K562 (cell line): ENCODE results near the gene USP10. TPM values are rescaled to one million over a fixed set of nuclear protein-coding genes. Genes with fewer than 3 reads are reported as not detected.

Source experiments
- ATAC-seq: fragments of 200-7000 bp; cut with Tn5 transposase; 3 replicates; pipeline ENCODE4 v1.9.1; 2020; ENCODE audit warnings: moderate library complexity
- BruUV-seq: library from RNA; stranded (reverse); fragments of 400-500 nt; replicated peaks from 2 replicates; lab custom pipeline; 2021; lab: Mats Ljungman, UMichigan
- CTCF ChIA-PET: fragments of 300-600 bp; formaldehyde crosslinking; extraction: SDS; loops from one replicate; lab custom pipeline; 2021; ENCODE audit warnings: low intra/inter-chr PET ratio; lab: Yijun Ruan, JAX
- POLR2A ChIA-PET: fragments of 300-600, 350-650 bp; sonication (Branson Sonifier 250); formaldehyde crosslinking; extraction: SDS; loops from one replicate; lab custom pipeline; 2021; ENCODE audit warnings: antibody characterized with exemption, inconsistent platforms; lab: Yijun Ruan, JAX
- DNase-seq, 4 experiments: peaks; one replicate each; pipeline versions ENCODE4 v3.0.0 to v3.0.0-alpha.2; 2011 to 2018; ENCODE audit warnings: low spot score in 3 of 4, mixed read lengths in 3 of 4; ENCODE audit errors: extremely low read depth in 1 of 4
- FAIRE-seq: peaks from 2 replicates; lab custom pipeline; 2011; peaks lifted over from hg19 to GRCh38; lab: Jason Lieb, UNC
- H2AFZ ChIP-seq: 2 replicates; pipeline ENCODE4 v1.6.0; 2011; ENCODE audit warnings: low read depth, low read length, control low read depth, inconsistent platforms
- H3K27ac ChIP-seq: fragments of 200-600 bp; 3 replicates; pipeline ENCODE4 v1.8.0; 2011; ENCODE audit warnings: low read depth, mild to moderate bottlenecking, control low read depth, inconsistent platforms, low read length, moderate library complexity, mixed read lengths; ENCODE audit errors: extremely low read depth
- H3K27me3 ChIP-seq, 2 experiments: fragments of 300-600 bp in 1 of 2; 2 replicates in 1 of 2; 3 replicates in 1 of 2; pipeline versions ENCODE4 v1.6.0 to v1.8.0; 2011; ENCODE audit warnings: inconsistent platforms in 2 of 2, low read length in 2 of 2, mild to moderate bottlenecking in 1 of 2, mixed read lengths in 1 of 2, moderate library complexity in 1 of 2; ENCODE audit not compliant: control insufficient read depth in 2 of 2, insufficient read depth in 2 of 2
- H3K36me3 ChIP-seq: fragments of 300-600 bp; 3 replicates; pipeline ENCODE4 v1.8.0; 2011; ENCODE audit warnings: mild to moderate bottlenecking, low read length, inconsistent platforms; ENCODE audit not compliant: control insufficient read depth, insufficient read depth
- H3K4me1 ChIP-seq, 2 experiments: fragments of 200-600 bp in 1 of 2; replicated peaks in 1 of 2; 2 replicates in 1 of 2; 3 replicates in 1 of 2; pipeline versions ENCODE4 v1.5.1 to v1.8.0; 2011; ENCODE audit warnings: inconsistent platforms in 2 of 2, low read length in 2 of 2, mild to moderate bottlenecking in 1 of 2, mixed read lengths in 1 of 2, moderate library complexity in 1 of 2; ENCODE audit not compliant: control insufficient read depth in 2 of 2, insufficient read depth in 2 of 2
- H3K4me2 ChIP-seq: 2 replicates; pipeline ENCODE4 v1.6.1; 2011; ENCODE audit warnings: low read length, control low read depth, inconsistent platforms, mixed read lengths; ENCODE audit not compliant: insufficient read depth
- H3K4me3 ChIP-seq: fragments of 200-600 bp; sonication (generic), shearing (Covaris generic); 2 replicates; pipeline ENCODE4 v1.5.1; 2016; ENCODE audit warnings: control low read depth, inconsistent platforms
- H3K79me2 ChIP-seq: fragments of 200-600 bp; 3 replicates; pipeline ENCODE4 v1.8.0; 2011; ENCODE audit warnings: low read length, inconsistent platforms; ENCODE audit not compliant: control insufficient read depth, insufficient read depth
- H3K9ac ChIP-seq, 2 experiments: 2 replicates each; pipeline versions ENCODE4 v1.6.0 to v1.6.1; 2011; ENCODE audit warnings: low read depth in 2 of 2, low read length in 2 of 2, control low read depth in 1 of 2, inconsistent platforms in 1 of 2, mild to moderate bottlenecking in 1 of 2, mixed read lengths in 1 of 2; ENCODE audit not compliant: insufficient read depth in 1 of 2
- H3K9me1 ChIP-seq: one replicate; pipeline ENCODE4 v1.6.0; 2011; ENCODE audit warnings: inconsistent platforms, mild to moderate bottlenecking, low read length, moderate library complexity; ENCODE audit not compliant: control insufficient read depth, insufficient read depth
- H3K9me3 ChIP-seq: replicated peaks from 2 replicates; pipeline ENCODE4 v1.5.1; 2011; ENCODE audit warnings: low read depth, low read length, inconsistent platforms; ENCODE audit not compliant: control insufficient read depth, insufficient read depth
- H4K20me1 ChIP-seq: replicated peaks from 2 replicates; pipeline ENCODE4 v1.6.1; 2011; ENCODE audit warnings: low read length, inconsistent platforms, mixed read lengths; ENCODE audit not compliant: control insufficient read depth, insufficient read depth
- BRD4 ChIP-seq: fragments of 200-600 bp; sonication (generic); IDR thresholded peaks from 2 replicates; pipeline ENCODE4 v1.6.1; 2017; ENCODE audit warnings: inconsistent platforms
- GTF2A2 ChIP-seq: IDR thresholded peaks from 2 replicates; pipeline ENCODE4 v1.6.1; 2016; ENCODE audit warnings: mild to moderate bottlenecking, missing genetic modification characterization, missing compliant biosample characterization
- KLF10 ChIP-seq: fragments of 250-450 bp; sonication (Bioruptor Pico); IDR thresholded peaks from 2 replicates; pipeline ENCODE4 v1.6.1; 2021; ENCODE audit warnings: matching md5 sums
- MAFK ChIP-seq: IDR thresholded peaks from 2 replicates; pipeline ENCODE4 v1.6.1; 2011; ENCODE audit warnings: low read length, improper control_type of control experiment
- NFIX ChIP-seq: fragments of 250-450 bp; sonication (Bioruptor Pico); IDR thresholded peaks from 2 replicates; pipeline ENCODE4 v1.4.0; 2020; ENCODE audit warnings: low read depth, mild to moderate bottlenecking, moderate library complexity
- SMARCA4 ChIP-seq: fragments of 450-650 bp; IDR thresholded peaks from 2 replicates; pipeline ENCODE4 v1.6.1; 2016
- SMARCC2 ChIP-seq: fragments of 450-650 bp; IDR thresholded peaks from 2 replicates; pipeline ENCODE4 v1.6.1; 2017; ENCODE audit warnings: antibody characterized with exemption, moderate library complexity, mild to moderate bottlenecking, low read depth
- U2AF2 ChIP-seq: fragments of 200-400 bp; formaldehyde crosslinking; optimal IDR thresholded peaks from 2 replicates; pipeline ENCODE3; 2017; ENCODE audit warnings: low read depth, mild to moderate bottlenecking, low read length
- YY1 ChIP-seq, 3 experiments: IDR thresholded peaks; 2 replicates each; pipeline ENCODE4 v1.6.1; 2011; ENCODE audit warnings: low read length in 2 of 3, mild to moderate bottlenecking in 2 of 3, moderate library complexity in 2 of 3, borderline replicate concordance in 1 of 3, control low read depth in 1 of 3, low read depth in 1 of 3; ENCODE audit not compliant: insufficient read depth in 3 of 3, insufficient replicate concordance in 2 of 3, control insufficient read depth in 1 of 3, insufficient read length in 1 of 3; ENCODE audit errors: extremely low read depth in 1 of 3
- ZKSCAN1 ChIP-seq: fragments of 150-350 bp; IDR thresholded peaks from 2 replicates; pipeline ENCODE4 v1.6.1; 2016; ENCODE audit warnings: low read depth, low read length
- ZKSCAN8 ChIP-seq: fragments of 200-800 bp; sonication (Bioruptor generic); IDR thresholded peaks from 2 replicates; pipeline ENCODE4 v1.6.1; 2016; ENCODE audit warnings: missing genetic modification characterization, missing compliant biosample characterization
- ZNF12 ChIP-seq: sonication (generic); formaldehyde crosslinking; IDR thresholded peaks from 2 replicates; pipeline ENCODE4 v1.4.0; 2020; ENCODE audit warnings: mild to moderate bottlenecking, missing genetic modification reagents
- ZNF175 ChIP-seq: fragments of 200-800 bp; sonication (Bioruptor generic); IDR thresholded peaks from 2 replicates; pipeline ENCODE4 v1.6.1; 2016; ENCODE audit warnings: low read depth, mild to moderate bottlenecking, missing genetic modification characterization, missing compliant biosample characterization
- ZNF785 ChIP-seq: fragments of 250-450 bp; sonication (Bioruptor Pico); IDR thresholded peaks from 2 replicates; pipeline ENCODE4 v1.4.0; 2020; ENCODE audit warnings: mild to moderate bottlenecking
- WGBS: fragments of 100-300 bp; shearing (Covaris generic); methylation state at CpG from one replicate; pipeline ENCODE4 v1.1.6; 2016; ENCODE audit warnings: low coverage, mixed read lengths; ENCODE audit not compliant: insufficient coverage; ENCODE audit errors: missing lambda C conversion rate; 5-methylcytosine and 5-hydroxymethylcytosine counted together
- in situ Hi-C: fragments of 300-500 bp; cut with MboI; formaldehyde crosslinking; loops from 4 replicates; pipeline ENCODE4 v1.15.0; 2018; ENCODE audit warnings: inconsistent platforms, mixed read lengths
- intact Hi-C: fragments of 100-400 bp; cut with micrococcal nuclease; formaldehyde crosslinking; loops from 2 replicates; pipeline ENCODE4 v1.14.2; 2022
- polyA plus RNA-seq, 8 experiments: library from polyadenylated mRNA; depleted of rRNA in 4 of 8; stranded (reverse) in 5 of 8; unstranded in 3 of 8; fragments of >200 nt; fragmentation: Nextera tagmentation in 2 of 8; fragmentation: Illumina TruSeq in 1 of 8; extraction: Ambion mirVana in 2 of 8; extraction: Trizol in 1 of 8; gene quantifications; 2 replicates each; pipeline versions ENCODE4 v1.2.1 to v1.2.3, GENCODE V29; 2011 to 2014; ENCODE audit warnings: inconsistent platforms in 1 of 8, missing spikeins in 1 of 8
- total RNA-seq, 7 experiments: library from RNA; depleted of rRNA in 6 of 7; stranded (reverse); fragments of >200 nt in 6 of 7; fragmentation: Illumina TruSeq in 2 of 7; extraction: Trizol in 2 of 7; gene quantifications; 2 replicates each; pipeline versions ENCODE4 v1.2.1 to v1.2.3, GENCODE V29; 2011 to 2021; ENCODE audit warnings: low replicate concordance in 1 of 7
- TF ChIP-seq, protein P1 (sequence below): sonication (generic); formaldehyde crosslinking; IDR thresholded peaks from 2 replicates; pipeline ENCODE4 v1.8.0; 2023; ENCODE audit warnings: mild to moderate bottlenecking, missing genetic modification reagents
- TF ChIP-seq, protein P2 (sequence below): fragments of 250-450 bp; sonication (Bioruptor Pico); IDR thresholded peaks from 2 replicates; pipeline ENCODE4 v1.5.0; 2020; ENCODE audit warnings: mild to moderate bottlenecking

USP10 gene
- total and polyA plus RNA-seq, 9 of the 15 experiments (the other 6 are each of a cell fraction or from before 2014, with no cell fraction given): 61.7 to 197 (median 116) TPM

DNA sequence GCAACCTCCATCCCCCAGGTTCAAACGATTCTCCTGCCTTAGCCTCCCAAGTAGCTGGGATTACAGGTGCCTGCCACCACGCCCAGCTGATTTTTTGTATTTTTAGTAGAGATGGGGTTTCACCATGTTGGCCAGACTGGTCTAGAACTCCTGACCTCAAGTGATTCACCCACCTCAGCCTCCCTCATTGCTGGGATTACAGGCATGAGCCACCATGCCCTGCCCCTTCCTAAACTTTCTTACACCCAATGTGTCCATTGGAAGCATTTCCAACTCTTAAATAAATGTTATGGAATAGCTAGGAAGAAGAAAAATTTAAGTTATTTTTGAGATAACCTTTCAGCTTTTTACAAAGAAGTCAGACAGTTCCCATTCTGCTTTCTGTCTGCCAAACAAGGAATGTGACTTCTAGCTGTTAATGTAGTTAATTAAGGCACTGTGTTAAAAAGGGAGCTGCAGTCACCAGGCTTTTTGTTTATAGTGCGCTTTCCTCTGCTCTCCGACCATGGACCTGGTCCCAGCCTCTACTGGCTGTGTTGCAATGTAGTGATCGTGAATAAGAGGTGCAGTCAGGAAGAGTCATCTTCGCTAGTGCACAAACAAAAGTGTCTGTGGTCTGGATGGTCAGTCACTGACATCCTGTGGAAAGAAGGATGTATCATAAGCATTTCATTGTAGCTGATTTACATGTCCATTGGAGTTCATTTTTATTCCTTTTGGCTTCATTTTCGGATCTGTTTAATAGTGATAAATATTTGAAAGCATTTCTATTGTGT is 39.7 kb downstream of the USP10 start (continued):
- TF ChIP-seq, protein P1, sequence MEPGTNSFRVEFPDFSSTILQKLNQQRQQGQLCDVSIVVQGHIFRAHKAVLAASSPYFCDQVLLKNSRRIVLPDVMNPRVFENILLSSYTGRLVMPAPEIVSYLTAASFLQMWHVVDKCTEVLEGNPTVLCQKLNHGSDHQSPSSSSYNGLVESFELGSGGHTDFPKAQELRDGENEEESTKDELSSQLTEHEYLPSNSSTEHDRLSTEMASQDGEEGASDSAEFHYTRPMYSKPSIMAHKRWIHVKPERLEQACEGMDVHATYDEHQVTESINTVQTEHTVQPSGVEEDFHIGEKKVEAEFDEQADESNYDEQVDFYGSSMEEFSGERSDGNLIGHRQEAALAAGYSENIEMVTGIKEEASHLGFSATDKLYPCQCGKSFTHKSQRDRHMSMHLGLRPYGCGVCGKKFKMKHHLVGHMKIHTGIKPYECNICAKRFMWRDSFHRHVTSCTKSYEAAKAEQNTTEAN (CRISPR knock-in tag): no peak
- TF ChIP-seq ZNF175 (CRISPR knock-in tag): no peak

DNA sequence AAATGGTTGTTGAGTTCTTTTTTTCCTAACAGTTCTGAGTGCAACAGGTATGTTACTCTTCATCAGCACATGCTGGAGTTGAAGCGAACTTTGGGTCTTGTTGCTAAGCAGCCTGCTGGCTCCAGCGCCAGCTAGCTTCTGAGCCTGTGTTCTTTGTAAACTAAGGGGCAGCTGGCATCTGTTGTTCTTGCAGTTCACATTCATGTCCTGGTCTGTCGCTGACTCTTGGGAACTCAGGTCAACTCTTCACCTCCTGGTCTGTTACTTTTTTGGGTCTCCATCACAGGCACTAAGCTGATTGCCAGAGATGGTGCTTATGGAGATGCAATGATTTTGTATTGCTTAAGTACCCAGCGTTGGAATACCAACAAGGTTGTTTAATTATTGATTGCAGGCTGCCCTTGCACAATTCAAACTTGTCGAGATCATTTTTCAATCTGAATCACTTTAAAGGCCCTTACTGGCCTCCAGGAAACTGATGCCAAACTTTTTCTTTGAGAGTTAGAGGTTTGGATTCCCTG is 40.9 kb downstream of the USP10 start:
- ChIA-PET POLR2A (interaction anchor here (0.8 to 1.5 kb wide), 3 partner anchors 12 to 71 kb away, joined by 3 read pairs; no protein-coding TSS in a partner anchor), CTCF (interaction anchor here (5.6 kb wide), 1 partner anchor 117 kb away, joined by 89 read pairs; no protein-coding TSS in a partner anchor)
- H3K9me3 ChIP-seq: no peaks in the 10 kb centered on the region
- peaks cover 11 to 14% of the 10 kb centered on the region in 2 experiments; a peak in 4 of 5 replicates for H3K4me1 ChIP-seq
- H2AFZ ChIP-seq: no peak overlapping the region
- no peak overlapping the region for H3K4me2 ChIP-seq
- DNase-seq: no peak
- in situ Hi-C loops: no loop called here
- H3K4me3 ChIP-seq: no peak overlapping the region
- no peak overlapping the region for H3K27ac ChIP-seq
- peaks cover 7% of the 10 kb centered on the region for H3K9me1 ChIP-seq
- TF ChIP-seq YY1 (IDR thresholded peaks at IDR 0.05; ENCODE audit: borderline replicate concordance in 1 of 3, control insufficient read depth in 1 of 3, extremely low read depth in 1 of 3, insufficient read depth in 3 of 3, insufficient read length in 1 of 3, insufficient replicate concordance in 2 of 3, low read depth in 1 of 3, low read length in 2 of 3) (no peak), ZKSCAN8 (CRISPR knock-in tag) (no peak), KLF10 (no peak), MAFK (no peak), NFIX (CRISPR knock-in tag) (no peak), GTF2A2 (tag) (no peak), ZNF12 (CRISPR knock-in tag) (no peak), SMARCC2 (no peak), ZKSCAN1 (no peak), ZNF785 (no peak), U2AF2 (no peak), SMARCA4 (no peak), BRD4 (no peak)
- TF ChIP-seq, protein P2, sequence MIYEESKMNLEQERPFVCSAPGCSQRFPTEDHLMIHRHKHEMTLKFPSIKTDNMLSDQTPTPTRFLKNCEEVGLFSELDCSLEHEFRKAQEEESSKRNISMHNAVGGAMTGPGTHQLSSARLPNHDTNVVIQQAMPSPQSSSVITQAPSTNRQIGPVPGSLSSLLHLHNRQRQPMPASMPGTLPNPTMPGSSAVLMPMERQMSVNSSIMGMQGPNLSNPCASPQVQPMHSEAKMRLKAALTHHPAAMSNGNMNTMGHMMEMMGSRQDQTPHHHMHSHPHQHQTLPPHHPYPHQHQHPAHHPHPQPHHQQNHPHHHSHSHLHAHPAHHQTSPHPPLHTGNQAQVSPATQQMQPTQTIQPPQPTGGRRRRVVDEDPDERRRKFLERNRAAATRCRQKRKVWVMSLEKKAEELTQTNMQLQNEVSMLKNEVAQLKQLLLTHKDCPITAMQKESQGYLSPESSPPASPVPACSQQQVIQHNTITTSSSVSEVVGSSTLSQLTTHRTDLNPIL (CRISPR knock-in tag): no peak
- intact Hi-C loops: no loop called here
- no peak for FAIRE-seq
- WGBS: 85% methylated on average over 5 of the region's 5 CpGs
- H4K20me1 ChIP-seq: peaks cover 31% of the 10 kb centered on the region
- H3K79me2 ChIP-seq: peaks cover 95% of the 10 kb centered on the region
- no TSS peak for BruUV-seq
- no peaks in the 10 kb centered on the region for H3K27me3 ChIP-seq
- H3K36me3 ChIP-seq: peaks cover 92% of the 10 kb centered on the region
- no peak overlapping the region for H3K9ac ChIP-seq
- no peak for ATAC-seq
